Smooth muscle cell of the pulmonary artery (primary cell): Measurements from ENCODE around the gene PTCD2. TPM values are rescaled to one million over a fixed set of nuclear protein-coding genes. Genes with fewer than 3 reads are reported as not detected.

Source experiments
- total RNA-seq: library from RNA; depleted of rRNA; stranded (reverse); fragments of >200 nt; gene quantifications from 2 replicates; pipeline ENCODE4 v1.2.3, GENCODE V29; 2014

Gene PTCD2
- total RNA-seq = 11.7 and 11.9 TPM in 2 replicates

GRCh38 chr5:72319976-72320752 is at the start of gene PTCD2, which contains the start of gene MRPS27:
Gene PTCD2 (plus strand): TSS chr5:72320373. CDS start chr5:72320383, 10 bp downstream.
Gene MRPS27 (minus strand): TSS chr5:72320240. CDS start chr5:72320221, 19 bp downstream.

Other genes starting within 250 kb of the PTCD2 start
- gene MAP1B, start 212.9 kb upstream of the PTCD2 start, total RNA-seq = 199 and 381 TPM in 2 replicates
- gene MRPS27, start 133 bp upstream of the PTCD2 start, total RNA-seq = 68.4 TPM in 2 replicates
- gene ZNF366, start 187.0 kb downstream of the PTCD2 start, total RNA-seq = 0.07 TPM in 1 of 2 replicates, not detected in the other